HG03045 (cell line): ENCODE data around the gene TXNDC5.

Experiments
- ATAC-seq: cut with Tn5 transposase; IDR thresholded peaks from one replicate; pipeline ENCODE4 v1.9.1; 2021; ENCODE audit warnings: mild to moderate bottlenecking, moderate library complexity; ENCODE audit not compliant: unreplicated experiment

The TXNDC5 gene

DNA sequence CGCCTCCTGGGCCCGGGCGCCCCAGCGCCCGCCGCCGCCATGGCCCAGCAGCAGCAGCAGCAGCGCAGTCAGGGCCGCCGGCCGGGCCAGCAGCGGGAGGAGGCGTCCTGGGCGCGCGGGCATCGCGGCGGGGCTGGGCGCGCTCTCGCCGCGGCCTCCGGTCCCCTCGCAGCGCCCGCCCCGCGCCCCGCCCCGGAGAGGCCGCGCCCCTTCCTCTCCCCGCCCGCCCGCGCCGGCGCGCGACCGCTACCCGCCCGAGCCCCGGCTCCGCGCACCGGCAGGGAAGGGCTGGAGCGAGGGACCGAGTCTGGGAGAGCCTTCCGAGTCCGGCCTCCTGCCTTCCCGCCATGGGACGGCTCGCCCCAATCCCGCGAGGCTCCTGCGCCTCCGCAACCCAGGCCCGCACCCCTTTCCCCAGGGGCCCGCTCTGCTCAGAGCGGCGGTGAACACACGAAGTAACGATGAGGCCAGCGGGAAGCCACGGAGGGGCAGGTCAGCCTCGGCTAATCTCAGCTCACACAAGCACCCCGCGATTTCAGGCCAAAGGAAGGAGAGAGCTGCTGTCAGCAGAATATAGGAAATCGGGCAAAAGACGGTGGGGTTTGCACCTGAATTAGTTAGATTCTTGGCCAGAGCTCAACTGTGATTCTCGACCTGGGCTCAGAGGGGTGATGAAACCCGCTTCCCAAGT is at the start of gene TXNDC5:
Gene TXNDC5, minus strand, starts transcription at position 135 of the 691 bp plus-strand sequence. Its CDS starts 12 bp downstream, at position 123.
- ATAC-seq = peak; percentile 69

DNA sequence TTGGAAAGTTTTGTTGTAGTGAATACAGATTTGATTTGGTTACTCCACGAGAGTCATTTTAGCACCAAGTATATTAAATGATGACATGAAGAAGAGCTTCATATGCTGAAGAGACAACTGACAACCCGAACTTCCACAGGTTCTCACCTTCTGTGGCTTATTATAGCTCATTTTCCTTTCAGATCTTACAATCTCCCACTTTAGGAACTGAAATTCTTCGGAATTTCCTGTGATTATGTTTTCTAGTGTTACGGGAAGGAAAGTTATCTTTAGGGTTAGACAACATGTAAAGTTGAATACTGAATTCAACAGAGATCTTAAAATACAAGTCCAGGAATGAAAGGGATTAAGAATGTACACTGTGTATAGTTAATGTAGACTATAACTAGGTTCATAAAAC is 49.6 kb upstream of the TXNDC5 start:
- ATAC-seq = no peak

DNA sequence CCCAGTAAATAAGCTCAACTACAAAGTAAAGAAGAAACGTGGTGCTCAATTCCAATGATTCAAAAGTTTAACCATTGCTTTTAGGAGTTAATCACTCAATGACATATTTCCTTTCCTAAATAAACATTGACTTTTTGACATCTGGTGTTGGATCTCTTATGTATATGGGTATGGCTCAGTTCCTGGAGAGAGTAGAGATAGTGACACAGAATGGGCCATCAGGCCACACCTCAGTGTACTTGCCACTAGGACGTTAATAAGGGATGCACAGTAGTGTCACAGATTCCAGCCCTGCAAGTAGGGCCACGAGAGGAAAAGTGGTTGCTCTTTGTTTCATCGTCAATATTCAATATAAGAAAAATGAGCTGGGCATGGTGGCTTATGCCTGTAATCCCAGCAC is 48.9 kb upstream of the TXNDC5 start:
- ATAC-seq = no peak

DNA sequence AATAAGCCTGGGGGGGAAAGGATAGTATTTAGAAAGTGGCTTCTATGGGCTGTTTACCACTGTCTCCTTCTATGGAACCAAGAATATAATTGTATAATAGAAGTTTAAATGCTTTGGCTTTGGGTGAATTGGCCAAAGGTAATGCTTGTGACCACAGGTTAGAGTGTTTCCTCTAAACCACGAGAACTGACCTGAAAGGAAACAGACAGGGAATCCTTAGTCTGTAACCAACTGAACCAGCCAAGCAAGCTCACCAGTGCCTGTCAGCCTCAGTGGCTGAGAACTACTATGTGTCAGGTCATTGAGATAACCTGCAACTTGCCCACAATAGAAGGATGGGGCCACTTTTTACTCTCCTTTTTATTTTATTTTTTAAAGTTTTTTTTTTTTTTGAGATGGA is 47.9 kb upstream of the TXNDC5 start:
- ATAC-seq = no peak

DNA sequence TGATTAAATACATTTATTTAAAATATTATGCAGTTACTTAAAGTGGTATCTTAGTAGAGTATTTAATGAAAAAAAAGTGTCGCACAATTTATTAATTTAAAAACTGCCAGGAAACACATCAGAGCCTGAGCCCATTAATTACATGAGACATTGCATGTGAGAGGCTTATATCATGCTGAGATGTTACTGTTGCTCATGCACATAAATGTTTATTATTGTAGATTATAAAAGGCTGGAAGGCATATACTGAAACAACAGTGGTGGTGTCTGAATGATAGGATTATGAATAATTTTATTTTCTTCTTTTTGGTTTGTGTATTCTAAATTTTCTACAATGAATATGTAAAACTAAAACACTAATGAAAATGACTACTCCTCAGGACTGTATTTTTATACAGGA is 45.7 kb upstream of the TXNDC5 start:
- ATAC-seq = no peak

DNA sequence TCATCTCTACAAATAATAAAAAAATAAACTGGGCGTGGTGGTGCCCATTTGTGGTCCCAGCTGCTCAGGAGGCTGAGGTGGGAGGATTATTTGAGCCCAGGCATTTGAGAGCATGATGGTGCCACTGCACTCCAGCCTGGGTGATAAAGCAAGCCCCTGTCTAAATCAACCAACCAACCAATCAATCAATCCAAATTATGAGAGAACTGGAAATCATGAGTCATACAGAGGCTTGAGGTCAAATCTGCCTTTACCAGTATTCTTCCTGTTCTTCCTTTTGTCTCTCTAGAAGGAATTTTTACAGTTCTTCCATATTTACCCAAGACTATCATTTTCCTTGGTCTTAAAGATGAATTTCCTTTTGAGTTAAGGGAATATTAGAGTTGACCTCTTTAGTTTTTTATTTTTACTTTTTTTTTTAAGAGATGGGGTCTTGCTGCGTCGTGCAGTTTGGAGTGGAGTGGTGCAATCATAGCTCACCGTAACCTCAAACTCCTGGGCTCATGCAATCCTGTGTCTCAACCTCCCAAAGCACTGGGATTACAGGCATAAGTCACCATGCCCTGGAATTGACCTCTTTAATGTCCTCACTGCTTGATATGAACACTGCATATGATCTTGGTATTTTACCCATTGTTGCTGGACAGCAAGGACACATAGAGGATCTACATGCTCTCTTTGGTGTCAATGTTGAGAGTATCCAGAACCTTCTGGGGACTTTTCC is 44.1 kb upstream of the TXNDC5 start:
- ATAC-seq = no peak

DNA sequence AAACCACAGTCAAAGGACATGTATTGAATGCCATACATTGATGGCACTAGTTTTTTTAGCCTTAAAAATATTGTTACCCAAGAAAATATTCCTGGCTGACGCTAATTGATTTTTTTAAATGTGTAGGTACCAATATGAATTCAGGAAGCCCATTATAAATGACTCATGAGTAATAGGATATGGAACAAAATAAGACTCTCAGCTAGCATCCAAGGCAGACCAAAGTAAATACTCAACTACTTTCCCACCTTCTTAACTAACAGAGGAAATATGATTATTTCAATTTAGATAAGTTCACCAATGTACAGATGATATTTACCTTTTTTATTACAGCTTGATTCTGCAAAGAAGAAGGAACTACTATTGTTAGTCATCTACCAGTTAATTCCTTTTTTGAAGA is 43.2 kb upstream of the TXNDC5 start:
- ATAC-seq = no peak

DNA sequence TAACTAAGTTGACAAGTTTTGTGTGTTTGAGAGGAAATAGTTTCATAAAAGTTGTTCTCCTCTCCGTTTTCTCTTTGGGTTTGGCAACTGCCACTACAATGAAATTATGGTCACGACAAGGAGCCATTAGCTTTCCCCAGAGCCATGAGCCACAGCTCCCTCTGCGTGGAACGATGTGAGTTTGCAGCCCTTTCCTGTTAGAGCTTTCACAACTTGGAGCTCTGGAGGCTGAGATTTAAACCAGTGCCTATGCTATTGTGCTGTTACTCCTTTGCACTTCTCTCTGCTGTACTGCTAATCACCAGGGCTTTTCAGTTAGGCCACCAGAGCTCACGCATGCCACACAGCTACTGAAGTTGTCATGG is 29.3 kb upstream of the TXNDC5 start:
- no peak for ATAC-seq

DNA sequence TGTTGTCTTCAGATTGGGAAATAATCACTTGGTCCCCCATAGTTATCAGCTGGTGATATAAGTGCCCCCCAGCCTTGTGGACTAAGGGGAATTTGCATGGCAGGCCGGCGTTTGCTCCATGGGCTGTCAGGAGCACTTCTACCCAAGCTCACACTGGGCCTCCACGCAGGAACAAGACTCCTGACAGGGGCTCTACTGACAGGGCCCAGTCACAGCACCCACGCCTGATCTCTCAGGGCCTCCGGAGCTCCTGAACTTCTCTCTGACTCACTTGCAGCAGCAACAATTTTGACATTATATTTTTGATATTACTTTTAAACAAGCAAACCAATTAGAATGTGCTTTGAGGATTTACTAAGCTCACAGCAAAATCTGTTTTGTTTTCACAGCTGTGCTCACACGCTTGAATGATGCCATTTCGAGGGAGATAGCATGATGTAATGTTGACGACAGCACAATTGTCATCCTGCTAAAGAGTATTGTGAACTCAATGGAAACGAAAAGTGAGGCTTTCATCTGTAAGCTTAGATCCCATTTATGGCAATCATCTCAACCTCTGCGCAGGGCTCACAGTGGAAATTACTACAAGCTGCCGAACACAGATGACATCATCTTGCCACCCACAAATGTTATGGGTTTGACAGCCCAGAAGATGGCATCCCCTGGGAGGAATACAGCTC is 28.7 kb upstream of the TXNDC5 start:
- no peak for ATAC-seq

DNA sequence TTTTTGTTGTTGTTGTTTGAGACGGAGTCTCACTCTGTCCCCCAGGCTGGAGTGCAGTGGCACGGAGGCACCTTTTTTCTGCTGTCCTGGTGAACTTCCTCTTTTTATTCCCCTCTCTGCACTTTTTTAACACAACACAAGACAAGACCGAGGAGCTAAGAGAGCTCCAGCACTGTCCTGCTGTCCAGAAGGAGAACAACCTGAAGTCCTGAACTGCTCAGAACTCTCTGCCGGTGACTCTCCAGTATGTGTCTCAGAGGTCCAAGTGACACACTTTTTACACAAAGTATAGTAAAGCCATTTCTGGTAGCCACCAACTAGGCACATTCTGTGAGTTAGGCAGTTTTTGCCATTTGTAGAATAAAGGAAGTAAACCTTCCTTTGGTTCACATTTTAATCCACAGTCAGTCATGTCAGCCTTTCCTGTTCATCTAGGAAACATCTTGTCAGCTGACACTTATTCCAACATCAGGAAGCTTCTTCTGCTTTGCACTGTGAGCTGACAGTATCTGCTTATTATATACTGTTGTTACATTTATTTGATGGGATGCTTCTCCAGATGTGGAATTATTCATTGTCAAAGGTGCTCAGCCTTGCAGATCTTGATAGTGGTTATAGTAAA is 28.1 kb upstream of the TXNDC5 start:
- no peak for ATAC-seq

DNA sequence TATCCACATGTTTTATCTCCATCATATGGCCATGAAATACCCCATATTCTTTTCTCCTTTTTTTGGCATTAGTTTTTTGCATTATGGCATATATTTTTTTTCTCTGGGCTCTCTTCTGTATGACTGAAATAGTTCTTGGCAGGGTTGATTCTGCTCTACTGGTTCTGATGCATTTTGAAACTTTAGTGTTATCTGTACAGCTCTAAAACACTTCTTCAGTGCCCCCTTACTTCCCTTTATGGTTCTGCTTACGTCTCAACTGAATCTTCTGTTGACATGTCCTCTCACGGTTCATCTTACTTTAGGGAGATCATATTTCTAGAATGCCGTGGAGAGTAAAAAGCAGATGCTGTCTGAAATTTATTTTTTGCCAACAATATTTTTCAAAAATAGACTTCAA is 23.2 kb upstream of the TXNDC5 start:
- ATAC-seq = peak; percentile 92

DNA sequence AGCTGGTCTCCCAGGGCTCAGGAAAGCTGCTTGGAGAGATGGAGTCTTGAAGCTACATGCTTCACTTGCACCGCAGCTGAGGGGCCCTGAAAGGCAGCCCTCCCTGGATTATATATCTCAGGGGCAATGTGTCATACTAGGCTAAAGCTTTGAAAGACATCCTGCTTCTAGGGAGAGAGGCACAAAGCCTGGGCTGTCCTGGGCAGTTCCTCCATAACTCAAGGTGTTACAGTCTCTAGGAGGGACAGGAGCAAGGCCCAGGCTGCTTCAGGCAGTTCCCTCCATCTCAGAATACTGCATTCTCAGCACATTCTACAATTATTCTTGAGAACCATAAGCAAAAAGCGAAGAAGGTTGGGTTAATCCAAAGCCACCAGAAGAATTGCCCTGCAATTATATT is 22.0 kb upstream of the TXNDC5 start:
- no peak for ATAC-seq

DNA sequence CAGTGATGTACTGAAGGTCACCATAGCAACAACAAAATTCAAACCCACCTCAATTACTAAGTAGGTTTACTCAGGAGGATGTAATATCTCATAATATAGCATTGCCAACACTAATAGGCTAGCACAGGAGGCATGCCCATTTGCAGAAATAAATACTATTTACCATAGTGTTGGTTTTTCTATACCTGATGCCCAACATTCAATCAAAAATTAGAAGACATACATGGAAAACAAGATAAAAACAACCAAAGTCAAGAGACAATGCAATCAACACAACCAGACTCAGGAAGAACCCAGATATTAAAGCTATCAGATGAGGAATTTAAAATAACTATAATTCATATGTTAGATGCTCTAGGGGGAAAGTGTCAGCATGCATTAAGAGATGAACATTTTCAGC is 14.3 kb upstream of the TXNDC5 start:
- ATAC-seq = no peak

DNA sequence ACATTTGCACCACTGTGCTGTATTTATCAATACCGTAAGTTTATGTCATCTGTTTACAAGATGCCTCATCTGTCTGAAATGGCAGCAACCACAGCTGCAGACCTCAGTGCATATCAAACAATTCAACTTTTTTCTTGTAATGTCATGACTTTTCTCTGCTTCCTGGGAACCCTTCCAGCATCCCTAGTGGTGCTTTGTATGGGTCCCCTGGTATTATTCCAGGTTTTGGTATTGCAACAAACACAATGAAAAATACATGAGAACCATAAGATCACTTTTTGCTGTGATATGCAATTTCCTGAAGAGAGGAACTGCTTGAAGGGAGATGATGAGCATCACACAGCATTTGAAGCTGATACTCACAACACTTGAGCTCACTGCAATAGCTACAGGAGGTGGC is 12.0 kb upstream of the TXNDC5 start:
- ATAC-seq = no peak

DNA sequence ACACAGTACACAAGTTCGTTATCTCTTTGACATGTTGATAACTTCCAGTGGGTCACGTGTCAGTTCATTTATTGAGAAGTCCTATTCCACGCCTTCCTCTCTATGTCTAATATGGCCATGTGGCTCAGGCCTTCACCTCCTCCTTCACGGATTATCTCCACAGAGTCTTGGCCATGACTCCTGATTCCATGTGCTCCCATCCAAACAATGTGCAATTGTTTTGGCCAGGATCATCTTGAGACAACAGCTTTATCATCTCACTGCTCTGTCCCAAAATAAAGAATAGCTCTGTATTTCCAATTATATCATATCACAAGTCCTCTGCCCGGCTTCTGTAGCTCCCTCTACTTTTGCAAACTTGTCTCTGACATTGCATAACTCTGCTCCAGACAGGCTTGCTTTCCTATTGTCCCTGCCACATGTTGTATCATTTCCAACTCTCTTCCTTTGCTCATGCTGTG is 11.1 kb upstream of the TXNDC5 start:
- no peak for ATAC-seq

DNA sequence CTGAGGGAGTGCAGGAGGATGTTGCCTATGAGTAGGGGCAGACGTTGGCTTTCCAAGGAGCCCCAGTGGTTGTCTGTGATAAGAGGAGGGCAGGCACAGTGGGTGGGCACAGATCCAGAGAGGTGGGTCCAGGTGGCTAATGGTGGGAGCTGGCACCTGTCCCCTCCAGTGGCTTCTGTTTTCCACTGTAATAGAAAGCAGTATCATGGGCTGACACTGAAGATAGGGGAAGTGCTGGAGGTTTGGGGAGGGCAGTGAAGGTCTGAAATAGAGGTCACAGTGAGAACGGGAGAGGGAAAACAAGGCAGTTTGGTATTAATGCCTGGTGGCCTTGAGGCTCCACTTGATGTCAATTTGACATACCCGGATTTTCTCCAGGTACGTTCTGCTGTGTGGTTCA is 10.5 kb upstream of the TXNDC5 start:
- no peak for ATAC-seq

DNA sequence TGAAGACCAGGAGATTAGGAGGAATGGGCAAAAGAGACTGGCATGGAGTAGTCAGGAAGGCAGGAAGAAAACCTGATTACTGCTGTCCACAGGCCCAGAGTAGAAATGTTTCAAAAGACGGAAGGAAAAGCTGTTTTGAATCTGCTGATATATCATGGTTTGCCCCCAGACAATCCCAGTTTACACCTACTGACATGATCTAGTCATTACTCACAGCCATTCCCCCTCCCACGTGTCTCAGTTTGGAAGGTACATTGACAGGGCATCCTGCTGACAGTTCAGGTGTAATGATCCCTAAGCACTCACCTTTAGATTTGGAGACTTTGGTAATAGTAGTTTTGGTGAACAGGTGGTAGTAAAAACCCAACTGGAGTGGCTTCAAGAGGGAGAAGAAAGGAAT is 9.8 kb upstream of the TXNDC5 start:
- no peak for ATAC-seq

DNA sequence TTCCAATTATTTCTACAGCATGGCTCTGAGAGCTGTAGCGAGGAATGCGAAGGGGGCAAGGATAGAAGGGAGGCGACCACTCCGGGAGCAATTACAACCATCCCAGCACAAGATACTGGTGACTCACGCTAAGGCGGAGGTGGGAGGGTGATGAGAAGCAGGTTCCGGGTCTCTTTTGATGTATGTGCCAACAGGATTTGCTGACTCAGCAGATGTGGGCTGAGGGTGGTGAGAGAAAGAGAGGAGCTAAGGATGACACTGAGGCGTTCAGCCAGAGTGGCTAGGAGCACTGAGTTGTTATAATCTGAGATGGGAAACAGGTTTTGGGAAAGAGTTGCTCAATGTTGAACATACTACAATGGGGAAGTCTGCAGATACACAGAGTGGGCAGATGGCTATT is 9.3 kb upstream of the TXNDC5 start:
- no peak for ATAC-seq

DNA sequence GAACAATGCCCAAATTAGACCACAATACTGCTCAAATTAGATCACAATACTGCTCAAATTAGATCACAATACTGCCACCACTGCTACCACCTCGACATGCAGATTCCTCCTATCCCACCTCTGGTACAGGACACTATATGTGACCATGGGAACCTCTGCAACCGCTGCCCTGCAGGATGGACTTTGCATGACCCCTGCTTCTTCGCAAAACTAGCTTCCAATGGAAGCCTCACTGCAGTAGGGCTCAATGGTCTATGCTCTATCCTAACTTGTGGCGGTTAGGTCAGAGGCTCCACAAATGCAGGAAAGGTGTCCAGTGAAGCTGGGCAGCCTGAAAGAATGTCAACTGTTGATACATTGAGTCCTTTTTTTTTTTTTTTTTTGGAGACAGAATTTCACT is 7.8 kb upstream of the TXNDC5 start:
- ATAC-seq = no peak

DNA sequence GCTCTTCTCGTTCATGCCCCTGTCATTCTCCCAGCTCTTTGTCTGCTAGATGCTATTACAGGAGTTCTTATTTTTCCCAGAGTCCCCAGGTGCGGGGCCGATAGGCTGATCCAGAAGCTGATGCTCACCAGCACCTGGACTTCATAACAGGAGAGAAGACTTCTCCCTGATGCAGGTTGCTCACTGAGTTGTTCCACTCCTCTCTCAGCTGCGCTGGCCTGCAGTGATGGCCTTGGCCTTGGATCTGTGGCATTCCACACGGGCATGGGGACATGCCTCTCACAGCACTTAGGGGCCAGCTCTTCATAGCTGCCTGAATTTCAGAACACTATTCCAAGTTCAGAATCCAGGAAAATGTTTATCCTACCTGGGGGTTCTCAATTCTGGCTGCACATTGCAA is 7.1 kb upstream of the TXNDC5 start:
- ATAC-seq = no peak

DNA sequence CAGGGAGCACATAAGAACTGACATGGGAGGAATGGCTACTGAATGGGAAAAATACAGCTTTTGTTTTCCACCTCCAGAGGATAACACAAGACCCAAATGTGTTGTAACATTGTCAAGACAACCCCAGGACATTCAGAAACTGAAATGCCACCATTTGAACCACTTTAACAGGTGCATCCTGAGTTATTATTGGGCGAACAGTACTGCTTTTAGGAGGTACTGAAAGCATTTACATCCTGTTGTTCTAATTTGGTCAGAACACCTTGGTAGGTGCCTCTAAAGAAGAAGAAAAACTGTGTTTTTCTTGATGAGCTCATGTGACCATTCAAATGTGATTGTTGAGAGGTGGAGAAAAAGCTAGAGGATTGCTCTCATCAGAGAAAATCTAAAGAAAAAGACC is 6.4 kb upstream of the TXNDC5 start:
- peak; percentile 75 for ATAC-seq
